GM21717 (cell line): ENCODE results near the gene DPPA4.
"Not testable (repeated sequence)": the region's sequence is repeated elsewhere in the genome, so short reads cannot be mapped to it uniquely, and the experiment has no call there.

Experiments
- ATAC-seq: cut with Tn5 transposase; IDR thresholded peaks from one replicate; pipeline ENCODE4 v1.9.1; 2021; ENCODE audit warnings: mild to moderate bottlenecking, moderate library complexity; ENCODE audit not compliant: unreplicated experiment

DPPA4 gene, protein sequence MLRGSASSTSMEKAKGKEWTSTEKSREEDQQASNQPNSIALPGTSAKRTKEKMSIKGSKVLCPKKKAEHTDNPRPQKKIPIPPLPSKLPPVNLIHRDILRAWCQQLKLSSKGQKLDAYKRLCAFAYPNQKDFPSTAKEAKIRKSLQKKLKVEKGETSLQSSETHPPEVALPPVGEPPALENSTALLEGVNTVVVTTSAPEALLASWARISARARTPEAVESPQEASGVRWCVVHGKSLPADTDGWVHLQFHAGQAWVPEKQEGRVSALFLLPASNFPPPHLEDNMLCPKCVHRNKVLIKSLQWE

DNA sequence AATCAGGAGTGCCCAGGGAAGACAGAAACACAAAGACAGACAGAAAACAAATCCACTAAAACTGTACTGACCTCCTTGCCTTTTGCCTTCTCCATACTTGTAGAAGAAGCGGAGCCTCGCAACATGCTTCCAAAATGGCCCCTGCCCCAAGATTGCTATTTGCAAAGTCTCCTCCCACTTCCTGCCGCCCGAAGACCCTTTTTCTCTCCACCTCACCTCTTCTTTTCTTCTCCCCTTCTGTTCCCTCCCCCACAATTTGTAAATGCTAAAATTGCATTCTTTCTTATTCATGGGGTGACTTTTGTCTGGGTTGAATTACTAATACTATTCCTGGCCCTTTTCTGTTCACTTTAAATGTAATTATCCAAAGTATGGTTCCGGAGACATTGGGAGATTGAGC is at the start of gene DPPA4:
Gene DPPA4 (minus strand): TSS at position 154 of the 400 bp plus-strand sequence. CDS start 29 bp downstream, at position 125.
- no peak for ATAC-seq

DNA sequence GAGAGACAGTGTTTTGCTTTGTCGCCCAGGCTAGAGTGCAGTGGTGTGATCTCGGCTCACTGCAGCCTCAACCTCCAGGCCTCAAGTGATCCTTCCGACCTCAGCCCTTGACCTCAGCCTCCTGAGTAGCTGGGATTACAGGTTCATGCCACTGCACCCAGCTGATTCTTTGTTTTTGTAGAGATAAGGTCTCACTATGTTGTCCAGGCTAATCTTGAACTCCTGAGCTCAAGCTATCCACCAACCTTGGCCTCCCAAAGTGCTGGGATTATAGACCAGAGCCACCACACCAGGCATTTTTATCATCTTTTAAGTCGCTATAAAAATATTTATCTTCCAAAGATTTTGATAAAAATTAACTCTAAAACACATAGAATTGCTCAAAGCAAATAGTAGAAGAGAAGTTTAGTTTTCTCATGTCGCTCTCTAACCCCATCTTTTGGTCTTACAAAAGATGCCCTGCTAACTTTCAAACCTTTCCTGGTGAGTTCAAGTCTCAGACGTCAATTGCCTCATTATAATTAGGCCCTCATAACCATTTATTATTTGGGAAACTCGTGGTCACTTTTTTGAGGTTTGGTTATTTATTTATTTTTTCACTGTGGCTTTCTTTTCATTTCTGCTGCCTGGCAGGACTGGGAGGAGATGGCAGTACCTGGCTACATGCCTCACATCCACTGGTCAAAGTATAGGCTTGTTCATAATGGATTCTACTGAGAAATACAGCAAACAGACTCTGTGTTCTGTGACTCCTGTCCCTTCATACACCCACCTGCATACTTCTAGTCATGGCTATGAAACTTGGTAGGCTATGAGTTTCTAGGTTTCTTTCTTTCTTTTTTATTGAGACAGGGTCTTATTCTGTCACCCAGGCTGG is 48.3 kb upstream of the DPPA4 start:
- ATAC-seq, result no peak

DNA sequence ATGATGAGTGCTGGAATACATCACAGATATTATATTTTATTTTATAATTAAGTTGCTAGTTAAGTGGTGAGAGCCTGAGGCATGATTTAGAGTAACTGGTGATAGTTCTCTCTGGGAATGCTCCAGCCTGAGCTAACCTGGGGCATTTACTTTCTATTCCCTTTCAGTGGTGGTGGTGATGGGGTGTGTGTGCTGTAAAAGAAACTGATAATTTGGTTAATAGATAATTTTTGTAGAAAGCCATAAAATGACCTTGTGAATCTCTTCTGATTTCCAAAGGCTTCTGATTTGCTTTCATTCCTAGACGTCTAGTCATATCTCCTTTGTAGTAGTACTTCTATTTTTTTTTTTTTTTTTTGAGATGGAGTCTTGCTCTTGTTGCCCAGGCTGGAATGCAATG is 46.8 kb upstream of the DPPA4 start:
- no peak for ATAC-seq

DNA sequence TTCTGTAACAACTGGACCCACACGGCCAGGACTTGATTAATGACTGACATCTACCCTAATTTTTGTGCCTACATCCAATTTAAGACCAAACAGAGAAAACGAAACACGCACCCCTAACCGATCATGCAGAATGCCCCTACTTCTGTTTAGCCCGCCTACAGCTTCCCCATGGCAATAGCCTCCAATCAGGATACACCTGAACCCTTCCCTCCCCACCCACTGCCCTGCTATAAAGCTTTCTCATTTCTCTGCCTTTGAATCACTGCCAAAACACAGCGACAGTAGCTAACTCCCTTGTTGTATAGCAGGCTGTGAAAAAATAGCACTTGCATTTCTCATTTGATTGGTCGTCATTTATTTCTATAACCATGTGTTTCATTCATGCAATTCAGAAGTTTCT is 45.2 kb upstream of the DPPA4 start:
- no peak for ATAC-seq

DNA sequence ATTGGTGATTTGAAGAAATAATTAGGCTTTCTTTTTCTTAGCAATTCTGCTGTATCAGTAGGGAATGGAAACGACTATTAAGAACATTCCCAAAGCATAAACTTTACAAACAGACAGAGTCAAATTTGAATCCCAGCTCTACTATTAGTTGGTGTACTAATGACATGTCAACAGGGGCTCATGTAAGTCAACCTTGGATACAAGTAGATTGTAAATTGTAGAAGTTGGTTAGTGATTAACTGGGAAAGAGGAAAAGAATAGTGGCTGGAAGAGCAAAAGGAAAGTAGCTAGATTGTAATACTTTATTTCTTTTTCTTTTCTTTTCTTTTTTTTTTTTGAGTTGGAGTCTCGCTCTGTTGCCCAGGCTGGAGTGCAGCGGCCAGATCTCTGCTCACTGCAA is 38.6 kb upstream of the DPPA4 start:
- ATAC-seq, result no peak

DNA sequence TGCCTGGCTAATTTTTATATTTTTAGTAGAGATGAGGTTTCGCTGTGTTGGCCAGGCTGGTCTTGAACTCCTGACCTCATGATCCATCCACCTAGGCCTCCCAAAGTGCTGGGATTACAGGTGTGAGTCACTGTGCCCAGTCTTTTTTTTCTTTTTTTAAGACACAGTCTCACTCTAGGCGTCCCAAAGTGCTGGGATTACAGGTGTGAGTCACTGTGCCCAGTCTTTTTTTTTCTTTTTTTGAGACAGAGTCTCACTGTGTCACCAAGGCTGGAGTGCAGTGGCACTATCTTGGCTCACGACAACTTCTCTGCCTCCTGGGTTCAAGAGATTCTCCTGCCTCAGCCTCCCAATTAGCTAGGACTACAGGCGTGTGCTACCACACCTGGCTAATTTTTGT is 37.1 kb upstream of the DPPA4 start:
- ATAC-seq, result not testable (repeated sequence)

DNA sequence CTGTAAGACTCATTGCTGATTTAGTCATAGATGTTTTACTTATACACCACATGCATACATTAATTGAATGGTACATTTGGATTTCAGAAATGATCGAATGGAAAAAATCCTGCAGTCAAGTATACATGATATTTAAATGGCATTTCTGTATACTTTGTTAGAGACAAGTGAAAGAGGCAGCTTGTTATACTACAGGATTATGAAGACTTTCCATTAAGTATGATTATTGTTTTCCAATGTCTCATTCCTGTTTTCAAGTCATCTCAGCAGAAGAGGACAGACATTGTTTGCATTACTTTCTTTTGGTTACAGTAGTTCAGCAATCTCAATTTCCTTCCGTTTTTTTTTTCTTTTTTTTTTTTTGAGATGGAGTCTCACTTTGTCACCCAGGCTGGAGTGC is 36.6 kb upstream of the DPPA4 start:
- no peak for ATAC-seq

DNA sequence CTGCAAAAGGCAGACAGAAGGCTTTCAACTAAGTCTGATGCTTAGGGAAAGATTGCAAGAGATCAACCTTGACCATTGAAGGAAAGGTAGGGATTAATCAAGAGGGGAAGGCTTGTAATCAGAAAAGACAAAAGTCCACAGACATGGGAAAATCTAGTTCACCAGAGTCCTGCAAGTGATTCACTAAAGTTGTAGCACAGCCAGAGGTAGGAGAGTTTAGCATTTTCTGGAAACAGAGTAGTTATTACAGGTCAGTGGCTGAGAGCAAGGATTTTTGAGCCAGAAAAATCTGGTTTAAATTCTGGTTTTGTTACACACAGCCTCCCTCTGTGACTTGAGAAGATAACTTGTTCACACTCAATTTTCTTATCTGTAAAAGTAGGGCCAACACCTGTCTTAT is 35.3 kb upstream of the DPPA4 start:
- no peak for ATAC-seq

DNA sequence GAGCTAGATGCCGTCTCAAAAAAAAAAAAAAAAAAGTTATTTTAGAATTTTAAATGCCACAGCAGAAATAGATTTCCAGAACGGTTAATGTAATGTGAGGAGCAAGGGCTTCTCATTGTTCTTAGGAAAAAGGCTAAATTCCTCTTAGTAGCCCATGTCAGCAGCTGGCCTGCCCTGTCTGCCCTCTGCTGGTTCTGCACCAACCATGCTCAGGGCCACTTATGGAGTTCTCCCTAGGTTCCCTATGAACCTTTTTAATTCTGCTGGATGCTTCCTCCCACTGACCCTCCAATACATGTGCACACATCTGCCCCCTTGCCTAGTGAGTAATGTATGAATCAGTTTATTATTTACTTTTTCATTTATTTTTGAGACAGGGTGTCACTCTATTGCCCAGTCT is 32.2 kb upstream of the DPPA4 start:
- no peak for ATAC-seq

DNA sequence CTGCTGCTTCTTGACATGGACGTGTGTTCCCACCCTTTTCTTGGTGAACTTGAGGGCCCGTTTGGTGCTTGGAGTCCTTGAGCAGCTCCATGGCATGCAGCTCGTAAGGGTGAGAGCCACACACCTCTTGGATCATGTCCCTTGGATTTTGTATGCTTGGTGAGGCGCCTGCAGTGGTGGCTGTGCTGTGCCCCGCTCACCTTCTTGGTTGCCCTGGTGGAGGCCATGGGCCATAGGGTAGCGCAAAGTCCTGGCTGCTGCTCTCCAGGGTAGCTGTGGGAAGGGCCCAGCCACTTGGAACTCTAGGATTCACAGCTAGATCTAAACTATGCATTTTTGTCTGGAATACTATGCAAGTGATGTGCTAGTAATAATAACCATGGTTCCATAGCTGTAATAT is 26.7 kb upstream of the DPPA4 start:
- no peak for ATAC-seq

DNA sequence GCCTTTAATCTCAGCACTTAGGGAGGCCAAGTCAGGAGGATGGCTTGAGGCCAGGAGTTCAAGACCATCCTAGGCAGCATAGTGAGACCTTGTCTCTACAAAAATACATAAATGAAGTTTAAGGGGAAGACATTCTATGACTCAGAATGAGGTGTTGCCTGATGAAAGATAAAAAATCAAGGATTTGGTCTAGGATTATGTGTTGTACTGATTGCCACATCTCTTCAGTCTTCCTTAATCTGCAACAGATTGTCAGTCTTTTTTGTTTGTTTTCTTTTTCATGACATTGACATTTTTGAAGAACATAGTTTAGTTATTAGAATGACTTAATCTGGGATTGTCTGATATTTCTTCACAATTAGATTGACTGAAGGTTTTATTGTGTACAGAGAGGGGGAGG is 26.3 kb upstream of the DPPA4 start:
- ATAC-seq, result no peak

DNA sequence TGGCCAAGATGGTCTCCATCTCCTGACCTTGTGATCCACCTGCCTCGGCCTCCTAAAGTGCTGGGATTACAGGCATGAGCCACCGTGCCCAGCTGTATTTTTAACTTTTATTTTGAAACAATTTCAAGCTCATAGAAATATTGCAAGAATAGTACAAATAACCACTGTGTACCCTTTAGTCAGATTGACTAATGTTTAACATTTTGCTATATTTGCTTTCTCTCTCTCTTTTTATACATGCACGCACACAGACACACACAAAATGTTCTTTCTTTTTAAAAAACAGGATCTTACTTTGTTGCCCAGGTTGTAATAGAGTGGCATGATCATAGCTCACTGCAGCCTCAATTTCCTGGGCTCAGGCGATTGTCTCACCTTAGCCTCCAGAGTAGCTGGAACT is 25.5 kb upstream of the DPPA4 start:
- ATAC-seq, result no peak

DNA sequence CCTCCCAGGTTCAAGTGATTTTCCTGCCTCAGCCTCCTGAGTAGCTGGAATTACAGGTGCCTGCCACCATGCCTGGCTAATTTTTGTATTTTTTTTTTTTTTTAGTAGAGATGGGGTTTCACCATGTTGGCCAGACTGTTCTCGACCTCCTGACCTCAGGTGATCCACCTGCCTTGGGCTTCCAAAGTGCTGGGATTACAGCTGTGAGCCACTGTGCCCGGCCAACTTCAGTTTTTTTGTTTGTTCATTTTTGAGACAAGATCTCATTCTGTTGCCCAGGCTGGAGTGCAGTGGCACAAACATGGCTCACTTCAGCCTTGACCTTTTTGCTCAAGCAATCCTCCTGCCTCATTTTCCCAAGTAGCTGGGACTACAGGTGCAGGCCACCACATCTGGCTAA is 21.5 kb upstream of the DPPA4 start:
- ATAC-seq, result not testable (repeated sequence)

DNA sequence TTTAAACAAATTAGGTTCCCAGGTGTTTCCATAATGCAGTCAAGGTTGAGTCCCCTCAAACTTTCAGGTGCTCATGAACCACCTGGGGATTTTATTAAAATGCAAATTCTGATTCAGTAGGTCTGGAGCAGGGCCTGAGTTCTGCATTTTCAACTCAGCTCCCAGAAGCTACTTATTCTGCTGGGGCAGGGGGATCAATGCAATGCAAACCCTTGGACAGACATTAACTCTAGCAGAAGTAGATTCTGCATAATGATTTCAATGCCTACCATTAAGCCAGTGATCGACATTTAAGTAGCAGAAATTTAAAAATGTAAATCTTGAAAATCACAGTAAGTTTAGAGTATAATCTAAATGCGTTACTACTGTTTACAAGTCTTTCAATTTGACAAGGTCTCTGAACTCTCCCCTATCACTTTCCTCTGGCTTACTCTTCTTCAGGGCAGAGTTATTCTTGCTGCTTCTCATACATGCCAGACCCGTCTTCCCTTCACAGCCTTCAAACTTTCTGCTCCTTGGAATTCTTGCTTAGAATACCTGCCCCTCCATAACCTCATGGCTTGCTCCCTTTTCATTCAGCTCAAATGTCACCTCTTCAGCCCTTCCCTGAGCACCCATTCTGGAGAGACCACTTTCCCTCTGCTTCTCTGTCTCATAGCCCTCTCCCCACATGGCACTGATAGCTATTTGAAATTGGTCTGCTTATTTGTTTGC is 19.3 kb upstream of the DPPA4 start:
- no peak for ATAC-seq

DNA sequence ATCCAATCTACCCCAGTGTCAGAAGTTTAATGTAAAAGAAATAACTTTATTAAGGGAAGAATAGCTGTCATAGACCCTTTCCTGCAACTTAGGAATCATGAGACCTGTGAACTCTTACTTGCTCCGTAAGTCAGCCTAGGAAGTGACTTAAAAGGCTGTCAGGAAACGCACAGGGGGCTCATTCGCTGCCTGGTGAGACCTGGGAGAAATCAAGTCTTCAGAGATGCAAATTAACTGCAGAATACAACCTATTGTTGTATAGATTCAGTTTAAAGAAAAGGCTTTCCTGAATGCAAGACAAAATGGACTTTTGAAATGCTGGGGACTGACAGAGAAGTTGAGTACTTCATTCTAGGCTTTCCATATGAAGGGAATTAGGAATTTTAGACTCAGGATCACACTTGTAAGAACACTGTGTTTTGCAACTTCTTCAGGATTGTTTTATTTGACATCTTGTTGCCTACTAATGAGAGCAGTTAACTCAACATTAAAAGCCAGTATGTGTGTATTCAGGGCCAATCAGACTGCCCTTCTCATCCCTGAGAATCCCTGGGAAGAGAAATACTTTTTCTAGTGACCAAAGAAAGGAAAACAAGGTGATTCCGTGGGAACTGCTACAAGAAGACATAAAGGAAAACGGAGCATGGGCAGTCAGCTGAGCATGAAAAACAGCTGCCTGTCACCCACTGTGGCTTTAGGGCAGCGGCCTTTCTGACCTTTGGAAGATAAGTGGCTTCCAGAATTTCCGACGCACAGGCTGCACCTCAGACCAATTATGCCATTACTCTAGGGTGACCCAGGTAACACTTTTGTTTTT is 18.5 kb upstream of the DPPA4 start:
- no peak for ATAC-seq

DNA sequence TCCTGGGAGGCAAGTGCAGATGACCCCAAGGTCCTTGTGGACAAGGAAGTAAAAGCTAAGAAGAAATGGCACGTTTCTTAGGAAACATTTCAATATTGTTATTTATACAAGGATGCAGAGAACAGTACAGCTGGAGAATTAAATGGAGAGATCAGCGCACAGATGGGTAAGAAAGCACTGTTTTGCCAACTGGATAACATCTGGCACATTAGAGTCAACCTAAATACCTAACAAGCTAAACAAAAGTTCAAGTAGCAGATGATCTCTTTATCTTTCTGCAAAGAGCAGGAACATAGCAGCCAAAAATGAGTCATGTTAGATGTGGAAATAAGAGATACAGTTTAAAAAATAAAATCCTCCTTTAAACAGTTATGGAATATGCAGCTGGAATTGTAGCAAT is 15.7 kb upstream of the DPPA4 start:
- ATAC-seq, result no peak

DNA sequence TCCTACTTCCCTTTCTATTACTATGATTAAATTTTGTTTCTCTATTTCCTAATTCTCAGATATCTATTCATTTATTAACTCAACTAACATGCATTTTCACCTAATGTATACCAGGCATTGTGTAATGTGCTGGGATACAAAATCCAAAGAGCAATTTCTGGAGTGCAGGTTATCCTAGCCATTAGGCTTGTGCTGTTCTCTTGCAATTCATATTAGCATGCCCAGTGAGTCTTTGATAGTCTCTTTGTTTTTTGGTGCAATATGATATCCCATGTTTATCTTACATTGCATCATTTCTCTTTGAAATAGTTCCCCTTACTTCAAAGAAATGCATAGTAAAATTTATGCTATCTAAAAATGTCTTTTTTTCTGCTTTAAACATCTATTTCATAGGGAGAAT is 13.9 kb upstream of the DPPA4 start:
- ATAC-seq, result no peak

DNA sequence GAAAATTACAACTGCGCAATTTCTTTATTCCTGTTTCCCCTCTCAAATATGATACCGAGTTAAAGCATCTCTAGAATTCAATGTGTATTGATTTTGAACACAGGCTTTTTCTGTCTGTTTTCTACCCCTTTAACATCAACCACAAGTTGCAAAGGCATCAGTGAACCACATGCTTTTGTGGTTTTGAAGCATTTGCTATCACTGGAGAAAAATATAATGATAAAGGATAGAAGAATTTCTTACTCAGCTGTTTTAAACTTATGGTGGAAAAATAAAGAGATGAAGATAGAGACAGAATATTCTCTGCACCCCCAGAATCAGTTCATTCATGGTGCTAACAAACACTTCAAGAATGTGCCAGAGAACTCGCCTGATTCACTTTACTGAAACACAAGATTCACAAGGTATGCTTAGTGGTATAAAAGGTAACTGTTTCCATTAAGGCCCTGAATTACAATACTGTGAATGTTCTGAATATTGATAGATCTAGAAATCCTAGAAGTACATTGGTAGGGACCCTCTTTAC is 9.5 kb upstream of the DPPA4 start:
- ATAC-seq, result no peak

DNA sequence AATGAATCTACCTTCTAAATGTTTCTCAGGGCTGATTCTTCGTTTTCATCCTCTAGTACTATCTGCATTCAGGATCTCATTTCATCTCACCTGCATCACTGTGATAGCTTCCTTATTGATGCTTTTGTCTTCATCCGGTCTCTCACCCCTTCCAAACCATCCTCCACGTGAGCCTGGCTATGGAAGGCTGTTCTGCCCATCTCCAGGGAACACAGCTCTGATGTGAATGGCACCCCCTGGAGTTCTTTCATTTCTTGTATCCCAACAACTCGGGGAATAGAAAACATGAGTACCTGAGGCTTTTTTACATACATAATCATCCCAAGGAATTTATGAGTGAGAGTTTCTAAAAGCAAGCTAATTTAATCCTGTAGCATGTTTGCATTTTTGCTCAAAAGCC is 8.8 kb upstream of the DPPA4 start:
- ATAC-seq, result no peak
